Heart left ventricle (tissue), 13 donors: ENCODE measurements around the gene BACH2.

Source experiments
- CTCF ChIP-seq, 12 donors: fragments of 200-600 bp; sonication (generic) in 4 of 12; IDR thresholded peaks; one replicate each; pipeline versions ENCODE4 v1.5.0 to v1.8.0; 2018 to 2022; ENCODE audit warnings: antibody characterized with exemption in 12 of 12, mild to moderate bottlenecking in 5 of 12
- POLR2A ChIP-seq, 2 donors: fragments of 450-650 bp; IDR thresholded peaks; one replicate each; pipeline ENCODE4 v1.6.1; 2017; ENCODE audit warnings: antibody characterized with exemption in 2 of 2, mild to moderate bottlenecking in 2 of 2, moderate library complexity in 2 of 2
- donor health status: ischemic (EF 13 %, LVEDD 7.1; RV severe dilation, severe dysfunction).
- donor health status: DM: no; HTN: yes; CAD: no.
- donor health status: DM: no; HTN: no; CAD: no.
- donor health status: ischemic (EF 25% LVEDD 6.9; RV normal size, moderate dysfunction).
- donor health status: ischemic (EF 25% LVEDD 5.7; RV mildly dilated, moderate dysfunction).
- donor health status: ischemic (EF 35%, LVEDD 5.7; RV mildly dilated, moderate dysfunction).
- donor health status: nonischemic (EF 11% LVEDD 7.7; RV severe dilation, severe dysfunction).
- donor health status: DM: yes; HTN: yes; CAD: no.
- donor health status: PGD.
- donor health status: ischemic (EF 29% LVEDD 5.4; RV normal size, mild dysfunction).
- donor health status: nonischemic (EF 23%, LVEDD 6.1; RV moderate dilation, normal function).

- TF ChIP-seq CTCF (IDR thresholded peaks at IDR 0.05): no peak
- TF ChIP-seq POLR2A (IDR thresholded peaks at IDR 0.05): no peak
These were observed 19.2 kb downstream of the BACH2 start for GRCh38 chr6:90277302-90278011.
